Activated naive CD4-positive, alpha-beta T cell treated with anti-CD3 and anti-CD28 coated beads, Interleukin-2, amount 10 ng/mL, durations not matched to agents 5 hours and 36 hours (primary cell): ENCODE measurements around the gene SARS1. TPM values are rescaled to one million over a fixed set of nuclear protein-coding genes. Genes with fewer than 3 reads are reported as not detected.

Experiments
- total RNA-seq, 2 experiments: library from RNA; stranded (reverse); gene quantifications; one replicate each; pipeline ENCODE4 v1.2.3, GENCODE V29; 2021

SARS1 gene, protein sequence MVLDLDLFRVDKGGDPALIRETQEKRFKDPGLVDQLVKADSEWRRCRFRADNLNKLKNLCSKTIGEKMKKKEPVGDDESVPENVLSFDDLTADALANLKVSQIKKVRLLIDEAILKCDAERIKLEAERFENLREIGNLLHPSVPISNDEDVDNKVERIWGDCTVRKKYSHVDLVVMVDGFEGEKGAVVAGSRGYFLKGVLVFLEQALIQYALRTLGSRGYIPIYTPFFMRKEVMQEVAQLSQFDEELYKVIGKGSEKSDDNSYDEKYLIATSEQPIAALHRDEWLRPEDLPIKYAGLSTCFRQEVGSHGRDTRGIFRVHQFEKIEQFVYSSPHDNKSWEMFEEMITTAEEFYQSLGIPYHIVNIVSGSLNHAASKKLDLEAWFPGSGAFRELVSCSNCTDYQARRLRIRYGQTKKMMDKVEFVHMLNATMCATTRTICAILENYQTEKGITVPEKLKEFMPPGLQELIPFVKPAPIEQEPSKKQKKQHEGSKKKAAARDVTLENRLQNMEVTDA
- 100 to 1,000 TPM; 148 to 155 TPM for total RNA-seq

DNA sequence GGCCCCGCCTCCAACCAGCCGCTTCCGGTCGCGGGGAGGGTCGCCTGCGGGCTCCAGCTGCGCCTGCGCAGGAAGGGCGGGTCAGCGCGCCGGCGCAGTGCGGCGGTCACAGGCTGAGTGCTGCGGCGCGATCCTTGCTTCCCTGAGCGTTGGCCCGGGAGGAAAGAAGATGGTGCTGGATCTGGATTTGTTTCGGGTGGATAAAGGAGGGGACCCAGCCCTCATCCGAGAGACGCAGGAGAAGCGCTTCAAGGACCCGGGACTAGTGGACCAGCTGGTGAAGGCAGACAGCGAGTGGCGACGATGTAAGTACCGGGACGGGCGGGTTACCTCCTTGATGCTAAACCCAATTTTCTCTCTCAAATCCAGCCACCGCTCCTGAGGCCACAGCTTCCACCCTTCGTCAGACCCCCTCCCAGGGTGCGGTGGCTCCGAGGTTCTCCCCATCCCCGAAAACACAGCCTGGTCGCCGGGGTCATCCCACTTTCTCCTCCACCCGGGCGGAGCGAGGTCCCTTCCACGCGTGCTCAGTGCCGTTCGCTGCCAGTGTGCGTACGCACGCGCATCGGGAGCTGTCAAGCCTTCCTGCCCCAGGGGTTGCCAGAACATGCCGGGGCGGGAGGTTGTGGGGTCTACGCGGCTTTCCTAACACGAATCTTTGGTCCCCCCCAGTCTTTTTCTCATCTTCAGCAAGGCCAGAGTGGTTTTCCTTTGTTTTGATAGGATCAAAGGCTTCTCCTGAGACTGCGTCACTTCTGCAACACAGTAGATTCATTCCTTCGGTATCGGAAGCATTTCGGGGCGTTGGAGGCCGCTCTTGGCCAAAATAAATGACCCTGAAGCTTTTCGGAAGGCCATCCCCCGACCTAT is at the start of gene SARS1:
Gene SARS1, plus strand, starts transcription at position 95 of the 870 bp plus-strand sequence. Its CDS starts 75 bp downstream, at position 170.

DNA sequence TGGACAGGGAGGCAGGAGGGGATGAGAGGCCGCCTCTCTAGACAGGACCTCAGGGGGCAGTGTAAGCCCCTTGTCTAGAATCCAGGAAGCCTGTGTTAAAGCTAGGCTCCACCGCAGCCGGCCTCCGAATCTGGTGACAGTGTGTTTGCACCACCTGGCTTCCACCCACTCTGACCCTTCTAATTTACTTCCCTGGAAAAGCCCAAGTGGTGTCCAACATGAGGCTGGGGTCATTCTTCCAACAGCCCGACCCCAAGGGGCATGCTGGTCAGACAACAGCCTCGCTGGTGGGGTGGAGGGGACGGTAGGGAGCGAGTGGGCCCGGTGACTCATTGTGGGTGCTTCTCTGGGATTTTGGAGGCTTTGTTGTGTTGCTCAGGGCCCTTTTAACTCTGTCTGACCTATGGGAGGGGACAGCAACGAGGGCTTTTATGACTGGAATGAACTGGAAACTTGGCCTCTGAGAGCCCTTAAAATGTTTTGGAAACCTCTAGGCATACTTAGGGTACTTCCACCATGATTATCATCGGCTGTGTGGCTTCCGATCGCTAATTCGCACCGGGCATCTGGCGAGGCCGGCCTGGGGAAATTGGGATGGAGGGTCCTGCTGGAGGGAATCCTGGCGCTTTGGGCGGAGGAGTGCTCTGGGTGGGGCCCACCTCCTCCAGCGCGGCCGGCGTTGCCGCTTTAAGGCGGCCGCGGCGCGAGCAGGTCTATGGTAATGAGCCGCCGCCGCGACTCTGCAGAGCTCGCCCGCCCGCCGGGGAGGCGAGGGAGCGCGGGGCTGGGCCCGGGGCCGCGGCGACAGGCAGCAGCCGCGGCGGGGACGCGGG is 35.3 kb downstream of the SARS1 start, which contains the start of gene CELSR2:
Gene CELSR2, plus strand, starts transcription at position 743 of the 833 bp plus-strand sequence. CDS start 541 bp downstream, outside the sequence.

DNA sequence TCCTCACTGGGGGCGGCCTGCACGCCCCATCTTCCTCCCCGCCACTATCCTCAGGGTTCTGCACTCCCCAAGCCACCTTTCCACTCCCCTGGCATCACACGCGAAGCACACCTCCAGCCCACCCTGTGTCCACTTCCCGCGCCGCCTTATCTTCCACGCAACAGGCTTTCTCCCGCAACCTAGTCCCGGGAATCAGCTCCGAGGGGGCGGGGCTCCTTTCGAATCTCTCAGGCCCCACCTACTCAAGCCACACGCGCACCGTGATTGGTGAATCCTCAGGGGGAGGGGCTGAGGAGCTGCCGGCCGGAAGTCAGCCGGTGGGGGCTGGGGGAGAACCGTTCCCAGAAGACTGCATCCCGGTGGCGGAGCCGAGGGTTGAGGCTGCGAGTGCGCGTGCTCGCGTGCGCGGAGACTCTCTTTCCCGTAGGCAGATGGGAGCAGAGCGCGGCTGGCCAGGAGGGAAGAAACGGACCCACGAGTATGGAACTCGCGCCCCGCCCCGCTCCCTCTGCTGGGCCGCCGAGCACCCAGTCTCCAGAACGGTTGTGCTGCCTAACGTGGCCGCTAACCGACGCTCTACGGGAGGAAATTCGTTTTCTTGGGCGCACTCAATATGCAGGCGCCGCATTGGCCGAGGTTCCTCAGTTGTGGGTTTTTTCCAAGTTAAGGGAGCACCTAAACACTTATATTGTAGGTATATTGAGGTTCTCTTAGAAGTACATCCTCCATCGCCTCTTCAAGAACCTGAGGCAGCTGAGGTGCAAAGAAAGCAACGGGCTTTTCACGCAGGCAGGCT is 69.4 kb downstream of the SARS1 start, which contains the start of gene PSRC1:
Gene PSRC1, minus strand, starts transcription at position 194 of the 796 bp plus-strand sequence.

Other genes with a start within 250 kb of the SARS1 start
- gene WDR47, start 171.8 kb upstream of the SARS1 start, total RNA-seq = 1 to 10 TPM; 9.2 to 9.7 TPM
- gene TAF13, start 137.9 kb upstream of the SARS1 start, total RNA-seq = 10 to 100 TPM; 19.4 to 21.4 TPM
- gene TMEM167B, start 123.2 kb upstream of the SARS1 start, total RNA-seq = 10 to 100 TPM; 27.2 to 28.4 TPM
- gene ELAPOR1, start 99.8 kb upstream of the SARS1 start, total RNA-seq = 1 to 10 TPM; 2.3 to 2.4 TPM
- 1 to 10 TPM; 5.0 to 5.7 TPM for gene CELSR2, start 35.6 kb downstream of the SARS1 start, total RNA-seq
- gene PSRC1, start 69.2 kb downstream of the SARS1 start, total RNA-seq = 10 to 100 TPM; 21.9 to 24.7 TPM
- not detected for gene MYBPHL, start 93.1 kb downstream of the SARS1 start, total RNA-seq
- 1 to 10 TPM; 3.5 to 3.9 TPM for gene SORT1, start 184.0 kb downstream of the SARS1 start, total RNA-seq
- gene PSMA5, start 212.5 kb downstream of the SARS1 start, total RNA-seq = 100 to 1,000 TPM; 138 TPM